Uterus (tissue), 4 donors: ENCODE results near the gene SLC26A6. TPM values are rescaled to one million over a fixed set of nuclear protein-coding genes. Genes with fewer than 3 reads are reported as not detected.

Source experiments
- DNase-seq, 2 donors: peaks; one replicate each; pipeline ENCODE4 v3.0.0-alpha.2; 2019 to 2020
- H3K27ac ChIP-seq, 2 donors: fragments of 200-600 bp; sonication (generic); 1 replicate in 1 of 2; 2 replicates in 1 of 2; pipeline ENCODE4 v1.5.1; 2016 to 2018
- H3K27me3 ChIP-seq, 2 donors: fragments of 200-600 bp; sonication (generic); one replicate each; pipeline ENCODE4 v1.5.1; 2018 to 2019; ENCODE audit warnings: control low read depth in 1 of 2
- H3K36me3 ChIP-seq, 2 donors: fragments of 200-600 bp; sonication (generic); one replicate each; pipeline ENCODE4 v1.5.1; 2019; ENCODE audit warnings: control low read depth in 1 of 2
- H3K4me1 ChIP-seq, 2 donors: fragments of 200-600 bp; sonication (generic); one replicate each; pipeline ENCODE4 v1.5.1; 2018 to 2019; ENCODE audit warnings: control low read depth in 1 of 2
- H3K4me3 ChIP-seq, 2 donors: fragments of 200-600 bp; sonication (generic); 1 replicate in 1 of 2; 2 replicates in 1 of 2; pipeline ENCODE4 v1.5.1; 2018 to 2019; ENCODE audit warnings: mild to moderate bottlenecking in 1 of 2
- H3K9me3 ChIP-seq, 2 donors: fragments of 200-600 bp; sonication (generic); one replicate each; pipeline ENCODE4 v1.5.1; 2019; ENCODE audit warnings: control low read depth in 1 of 2
- CTCF ChIP-seq, 4 experiments: fragments of 200-600 bp in 2 of 4; fragments of 450-650 bp in 2 of 4; sonication (generic) in 2 of 4; IDR thresholded peaks; one replicate each; pipeline ENCODE4 v1.5.1; 2016 to 2019; ENCODE audit warnings: antibody characterized with exemption in 4 of 4, mild to moderate bottlenecking in 2 of 4, moderate library complexity in 1 of 4
- POLR2A ChIP-seq, 2 donors: fragments of 450-650 bp; IDR thresholded peaks; one replicate each; pipeline ENCODE4 v1.6.1; 2016; ENCODE audit warnings: antibody characterized with exemption in 2 of 2, mild to moderate bottlenecking in 1 of 2, moderate library complexity in 1 of 2
- intact Hi-C: fragments of 100-400 bp; cut with DNase I; formaldehyde crosslinking; loops from one replicate; pipeline ENCODE4 v1.15.1; 2023; ENCODE audit warnings: low total_unique reads
- total RNA-seq, 4 donors: library from RNA; depleted of rRNA in 3 of 4; stranded (reverse); fragments of >200 nt in 3 of 4; gene quantifications; one replicate each; pipeline versions ENCODE4 v1.1.0 to v1.2.4, GENCODE V29; 2014 to 2023
- donor health status: DM: yes; HTN: yes; CAD: no.

The SLC26A6 gene
- total RNA-seq, 4 donors from 2014 or later = 0.59 to 98.1 (median 15.2) TPM

GRCh38 chr3:48652923-48653715 is 17.9 kb upstream of the SLC26A6 start:
- intact Hi-C loops = no loop called here
- Histone ChIP-seq H3K4me3 (no peak overlapping the region), H3K4me1 (no peaks in the 10 kb centered on the region), H3K36me3 (no peaks in the 10 kb centered on the region), H3K27me3 (no peaks in the 10 kb centered on the region), H3K27ac (no peak overlapping the region), H3K9me3 (no peaks in the 10 kb centered on the region)
- TF ChIP-seq CTCF (IDR thresholded peaks at IDR 0.05) (no peak), POLR2A (IDR thresholded peaks at IDR 0.05) (no peak)
- DNase-seq = no peak

GRCh38 chr3:48651771-48652170 is 16.5 kb upstream of the SLC26A6 start:
- TF ChIP-seq POLR2A (IDR thresholded peaks at IDR 0.05) = no peak
- no peak for TF ChIP-seq CTCF (IDR thresholded peaks at IDR 0.05)
- Histone ChIP-seq H3K4me3 (no peak overlapping the region), H3K27ac (no peak overlapping the region), H3K27me3 (no peaks in the 10 kb centered on the region), H3K4me1 (no peaks in the 10 kb centered on the region), H3K36me3 (no peaks in the 10 kb centered on the region), H3K9me3 (no peaks in the 10 kb centered on the region)
- intact Hi-C loops = no loop called here
- no peak for DNase-seq

GRCh38 chr3:48650723-48651122 is 15.5 kb upstream of the SLC26A6 start:
- intact Hi-C loops = no loop called here
- H3K4me3 ChIP-seq = no peak overlapping the region
- no peak overlapping the region for H3K27ac ChIP-seq
- H3K4me1 ChIP-seq = no peaks in the 10 kb centered on the region
- H3K9me3 ChIP-seq = no peaks in the 10 kb centered on the region
- no peak for DNase-seq
- H3K27me3 ChIP-seq = no peaks in the 10 kb centered on the region
- H3K36me3 ChIP-seq = no peaks in the 10 kb centered on the region
- TF ChIP-seq CTCF (IDR thresholded peaks at IDR 0.05) = no peak
- no peak for TF ChIP-seq POLR2A (IDR thresholded peaks at IDR 0.05)

GRCh38 chr3:48648188-48648850 is 13.1 kb upstream of the SLC26A6 start:
- DNase-seq = no peak
- TF ChIP-seq CTCF (IDR thresholded peaks at IDR 0.05) (no peak), POLR2A (IDR thresholded peaks at IDR 0.05) (no peak)
- Histone ChIP-seq H3K4me1 (no peaks in the 10 kb centered on the region), H3K9me3 (no peaks in the 10 kb centered on the region), H3K4me3 (no peak overlapping the region), H3K36me3 (no peaks in the 10 kb centered on the region), H3K27ac (no peak overlapping the region), H3K27me3 (no peaks in the 10 kb centered on the region)
- intact Hi-C loops = no loop called here

- no peaks in the 10 kb centered on the region for H3K4me1 ChIP-seq
- no peak overlapping the region for H3K27ac ChIP-seq
- no peaks in the 10 kb centered on the region for H3K36me3 ChIP-seq
- H3K27me3 ChIP-seq = no peaks in the 10 kb centered on the region
- intact Hi-C loops = no loop called here
- H3K4me3 ChIP-seq = no peak overlapping the region
- DNase-seq = no peak
- TF ChIP-seq POLR2A (IDR thresholded peaks at IDR 0.05) (no peak), CTCF (IDR thresholded peaks at IDR 0.05) (no peak)
- no peaks in the 10 kb centered on the region for H3K9me3 ChIP-seq
Measured at GRCh38 chr3:48647714-48648113, 12.5 kb upstream of the SLC26A6 start.
